Endothelial cell of umbilical vein (primary cell): ENCODE data around the gene DSG3. TPM values are rescaled to one million over a fixed set of nuclear protein-coding genes. Genes with fewer than 3 reads are reported as not detected.

Experiments used
- BruUV-seq: library from RNA; stranded (reverse); fragments of 400-500 nt; replicated peaks from 2 replicates; lab custom pipeline; 2021; lab: Mats Ljungman, UMichigan
- CTCF ChIA-PET: fragments of 300-600, 350-600 bp; sonication (Branson Sonifier 250); formaldehyde crosslinking; loops from one replicate; lab custom pipeline; 2021; ENCODE audit warnings: antibody characterized with exemption, inconsistent platforms; lab: Charles Lee
- POLR2A ChIA-PET: fragments of 300-600, 350-600 bp; sonication (Branson Sonifier 250); formaldehyde crosslinking; loops from one replicate; lab custom pipeline; 2021; ENCODE audit warnings: antibody characterized with exemption, inconsistent platforms; lab: Charles Lee
- DNase-seq: peaks from one replicate; pipeline ENCODE4 v3.0.0-alpha.2; 2011; ENCODE audit warnings: low read depth, low spot score
- FAIRE-seq: peaks from 2 replicates; lab custom pipeline; 2011; peaks lifted over from hg19 to GRCh38; lab: Jason Lieb, UNC
- H2AFZ ChIP-seq: 2 replicates; pipeline ENCODE4 v1.6.0; 2012; ENCODE audit warnings: low read depth, low read length, control low read depth, inconsistent platforms
- H3K27ac ChIP-seq: 2 replicates; pipeline ENCODE4 v1.5.1; 2011; ENCODE audit warnings: low read depth, mild to moderate bottlenecking, control low read depth, low read length, moderate library complexity; ENCODE audit not compliant: insufficient read depth
- H3K27me3 ChIP-seq, 2 experiments: 2 replicates each; pipeline versions ENCODE4 v1.6.0 to v1.6.1; 2011; ENCODE audit warnings: low read length in 2 of 2, mixed read lengths in 1 of 2; ENCODE audit not compliant: control insufficient read depth in 2 of 2, insufficient read depth in 2 of 2
- H3K36me3 ChIP-seq, 2 experiments: 2 replicates in 1 of 2; 3 replicates in 1 of 2; pipeline ENCODE4 v1.5.1; 2011; ENCODE audit warnings: low read length in 2 of 2, mild to moderate bottlenecking in 1 of 2, moderate library complexity in 1 of 2; ENCODE audit not compliant: control insufficient read depth in 2 of 2, insufficient read depth in 2 of 2; ENCODE audit errors: extremely low read depth in 1 of 2
- H3K4me1 ChIP-seq: 3 replicates; pipeline ENCODE4 v1.5.1; 2011; ENCODE audit warnings: mild to moderate bottlenecking, low read length; ENCODE audit not compliant: control insufficient read depth, insufficient read depth; ENCODE audit errors: extremely low read depth
- H3K4me2 ChIP-seq: 2 replicates; pipeline ENCODE4 v1.6.1; 2011; ENCODE audit warnings: low read length, control low read depth, mixed read lengths; ENCODE audit not compliant: insufficient read depth
- H3K4me3 ChIP-seq, 3 experiments: fragments of 200-600 bp in 1 of 3; sonication (generic), shearing (Covaris generic) in 1 of 3; replicated peaks in 1 of 3; 2 replicates each; pipeline ENCODE4 v1.5.1; 2011 to 2016; ENCODE audit warnings: control low read depth in 3 of 3, low read length in 3 of 3, mild to moderate bottlenecking in 2 of 3, inconsistent platforms in 1 of 3, low read depth in 1 of 3, moderate library complexity in 1 of 3; ENCODE audit not compliant: insufficient read depth in 1 of 3
- H3K79me2 ChIP-seq: 2 replicates; pipeline ENCODE4 v1.6.0; 2012; ENCODE audit warnings: low read length, inconsistent platforms; ENCODE audit not compliant: control insufficient read depth, insufficient read depth
- H3K9ac ChIP-seq: replicated peaks from 2 replicates; pipeline ENCODE3; 2011; ENCODE audit warnings: low read length, control low read depth; ENCODE audit not compliant: insufficient read depth; ENCODE audit errors: extremely low read depth
- H3K9me1 ChIP-seq: replicated peaks from 3 replicates; pipeline ENCODE4 v1.6.0; 2011; ENCODE audit warnings: mild to moderate bottlenecking, low read length; ENCODE audit not compliant: control insufficient read depth, insufficient read depth; ENCODE audit errors: extremely low read depth
- H3K9me3 ChIP-seq: replicated peaks from 2 replicates; pipeline ENCODE4 v1.5.1; 2012; ENCODE audit warnings: low read length, inconsistent platforms; ENCODE audit not compliant: control insufficient read depth, insufficient read depth
- H4K20me1 ChIP-seq: replicated peaks from 2 replicates; pipeline ENCODE3; 2011; ENCODE audit warnings: mild to moderate bottlenecking, low read length; ENCODE audit not compliant: control insufficient read depth, insufficient read depth; ENCODE audit errors: extremely low read depth
- CTCF ChIP-seq, 2 donors: IDR thresholded peaks; 1 replicate in 1 of 2; 2 replicates in 1 of 2; pipeline ENCODE4 v1.5.1; 2011; ENCODE audit warnings: low read length in 2 of 2, mild to moderate bottlenecking in 2 of 2, moderate library complexity in 2 of 2, control low read depth in 1 of 2, inconsistent platforms in 1 of 2, low read depth in 1 of 2; ENCODE audit not compliant: insufficient read depth in 1 of 2; ENCODE audit errors: extremely low read depth in 1 of 2
- EZH2 ChIP-seq: IDR thresholded peaks from 2 replicates; pipeline ENCODE4 v1.6.1; 2012; ENCODE audit warnings: borderline replicate concordance, low read depth, mild to moderate bottlenecking, moderate library complexity, low read length, inconsistent platforms; ENCODE audit not compliant: severe bottlenecking
- FOS ChIP-seq: IDR thresholded peaks from 2 replicates; pipeline ENCODE4 v1.6.1; 2011; ENCODE audit warnings: mild to moderate bottlenecking, low read length, moderate library complexity, borderline replicate concordance; ENCODE audit not compliant: insufficient read depth
- GATA2 ChIP-seq: IDR thresholded peaks from 2 replicates; pipeline ENCODE4 v1.7.0; 2011; ENCODE audit warnings: low read depth, mild to moderate bottlenecking, moderate library complexity, mixed read lengths, low read length; ENCODE audit not compliant: insufficient read length, insufficient read depth
- JUN ChIP-seq: IDR thresholded peaks from 2 replicates; pipeline ENCODE4 v1.6.1; 2011; ENCODE audit warnings: borderline replicate concordance, low read depth; ENCODE audit not compliant: insufficient read length, insufficient read depth
- MAX ChIP-seq: IDR thresholded peaks from 2 replicates; pipeline ENCODE4 v1.6.1; 2011; ENCODE audit not compliant: insufficient read depth, insufficient read length
- MYC ChIP-seq: IDR thresholded peaks from one replicate; pipeline ENCODE4 v1.6.1; 2011; ENCODE audit warnings: mild to moderate bottlenecking, low read depth, low read length
- POLR2A ChIP-seq: IDR thresholded peaks from 2 replicates; pipeline ENCODE4 v1.6.1; 2012; ENCODE audit warnings: low read depth, mild to moderate bottlenecking, control low read depth, low read length
- POLR2AphosphoS5 ChIP-seq: IDR thresholded peaks from 2 replicates; pipeline ENCODE4 v1.6.1; 2012; ENCODE audit warnings: low read depth, mild to moderate bottlenecking, control low read depth, low read length, moderate library complexity; ENCODE audit not compliant: insufficient read depth
- dilution Hi-C: fragments of 300-500 bp; cut with MboI; formaldehyde crosslinking; loops from one replicate; pipeline ENCODE4 v1.15.0; 2019; ENCODE audit warnings: low sequenced_read_pairs; ENCODE audit not compliant: extremely low pct_ligation_motif_present
- intact Hi-C: fragments of 100-400 bp; cut with micrococcal nuclease; formaldehyde crosslinking; loops from one replicate; pipeline ENCODE4 v1.10.0; 2022
- polyA plus RNA-seq, 4 experiments: library from polyadenylated mRNA; depleted of rRNA in 3 of 4; stranded (reverse) in 3 of 4; unstranded in 1 of 4; fragments of >200 nt; gene quantifications; 2 replicates each; pipeline versions ENCODE4 v1.2.1 to v1.2.3, GENCODE V29; 2011 to 2012; ENCODE audit warnings: missing spikeins in 1 of 4
- total RNA-seq: library from RNA; stranded (reverse); gene quantifications from 2 replicates; pipeline ENCODE4 v1.2.3, GENCODE V29; 2021

The DSG3 gene
- total and polyA plus RNA-seq, 2 donors (not counting 3 experiments of a cell fraction or from before 2014, with no cell fraction given) = 0.07 TPM; not detected in 1

- Histone ChIP-seq H3K36me3 (no peaks in the 10 kb centered on the region), H3K9ac (no peak overlapping the region), H3K4me3 (no peak overlapping the region), H3K27ac (no peak overlapping the region), H3K9me1 (no peaks in the 10 kb centered on the region), H3K4me1 (no peaks in the 10 kb centered on the region), H4K20me1 (no peaks in the 10 kb centered on the region), H3K9me3 (no peaks in the 10 kb centered on the region), H3K4me2 (no peak overlapping the region), H3K79me2 (no peaks in the 10 kb centered on the region), H2AFZ (no peak overlapping the region), H3K27me3 (no peaks in the 10 kb centered on the region)
- intact Hi-C loops (no loop called here), dilution Hi-C loops (no loop called here)
- DNase-seq = no peak
- FAIRE-seq = no peak
- BruUV-seq = no TSS peak
- ChIA-PET POLR2A (no interaction called here), CTCF (no interaction called here)
- TF ChIP-seq POLR2A (no peak), FOS (no peak), MYC (no peak), GATA2 (no peak)
Measured at GRCh38 chr18:31420032-31420431, 27.5 kb upstream of the DSG3 start.

- Histone ChIP-seq H3K4me2 (no peak overlapping the region), H3K27ac (no peak overlapping the region), H2AFZ (no peak overlapping the region), H3K9ac (no peak overlapping the region), H3K27me3 (no peaks in the 10 kb centered on the region), H3K9me3 (no peaks in the 10 kb centered on the region), H4K20me1 (no peaks in the 10 kb centered on the region), H3K9me1 (no peaks in the 10 kb centered on the region), H3K36me3 (no peaks in the 10 kb centered on the region), H3K4me3 (no peak overlapping the region), H3K79me2 (no peaks in the 10 kb centered on the region), H3K4me1 (no peaks in the 10 kb centered on the region)
- ChIA-PET CTCF (no interaction called here), POLR2A (no interaction called here)
- intact Hi-C loops (no loop called here), dilution Hi-C loops (no loop called here)
- FAIRE-seq (peak; percentile 8), DNase-seq (no peak)
- no TSS peak for BruUV-seq
- no peak for TF ChIP-seq JUN
- TF ChIP-seq POLR2A = no peak
- TF ChIP-seq FOS = no peak
- TF ChIP-seq POLR2AphosphoS5 = no peak
- TF ChIP-seq MYC = no peak
- no peak for TF ChIP-seq EZH2
- no peak for TF ChIP-seq CTCF (IDR thresholded peaks at IDR 0.05; ENCODE audit: extremely low read depth in 1 of 2, insufficient read depth in 1 of 2, low read depth in 1 of 2, low read length in 2 of 2)
- no peak for TF ChIP-seq MAX
- no peak for TF ChIP-seq GATA2
Measured at GRCh38 chr18:31420524-31420923, 27.0 kb upstream of the DSG3 start.
